GM12878 (cell line): ENCODE data around the gene MAPK1IP1L. TPM values are rescaled to one million over a fixed set of nuclear protein-coding genes. Genes with fewer than 3 reads are reported as not detected.

ENCODE experiments used
- ATAC-seq: fragments of 200-7000 bp; cut with Tn5 transposase; 3 replicates; pipeline ENCODE4 v1.9.1; 2020; ENCODE audit warnings: mild to moderate bottlenecking, moderate library complexity
- BruUV-seq: library from RNA; stranded (reverse); fragments of 400-500 nt; replicated peaks from 2 replicates; lab custom pipeline; 2021; lab: Mats Ljungman, UMichigan
- CTCF ChIA-PET: fragments of 300-600 bp; sonication (Branson Sonifier 250); formaldehyde crosslinking; extraction: SDS; loops from one replicate; lab custom pipeline; 2021; ENCODE audit warnings: inconsistent platforms; lab: Yijun Ruan, JAX
- POLR2A ChIA-PET: fragments of 350-600 bp; formaldehyde crosslinking; extraction: SDS; loops from one replicate; lab custom pipeline; 2021; ENCODE audit warnings: inconsistent platforms; lab: Charles Lee
- RAD21 ChIA-PET: fragments of 300-600 bp; sonication (Branson Sonifier 250); formaldehyde crosslinking; loops from one replicate; lab custom pipeline; 2023; ENCODE audit warnings: antibody characterized with exemption; ENCODE audit not compliant: unreplicated experiment; lab: Charles Lee
- SMC1A ChIA-PET: fragments of 300-600 bp; sonication (Branson Sonifier 250); formaldehyde crosslinking; loops from one replicate; lab custom pipeline; 2023; ENCODE audit not compliant: unreplicated experiment, uncharacterized antibody; lab: Charles Lee
- DNase-seq: peaks from one replicate; pipeline ENCODE4 v3.0.0-alpha.2; 2011; ENCODE audit warnings: low read depth, low spot score
- FAIRE-seq: peaks from 3 replicates; lab custom pipeline; 2011; peaks lifted over from hg19 to GRCh38; lab: Jason Lieb, UNC
- H2AFZ ChIP-seq: 2 replicates; pipeline ENCODE4 v1.6.0; 2011; ENCODE audit warnings: low read depth, low read length, control low read depth; ENCODE audit not compliant: control insufficient read depth
- H3K27ac ChIP-seq: 2 replicates; pipeline ENCODE4 v1.5.1; 2011; ENCODE audit warnings: control low read depth; ENCODE audit not compliant: control insufficient read depth, insufficient read depth
- H3K27me3 ChIP-seq, 2 experiments: replicated peaks in 1 of 2; 2 replicates each; pipeline versions ENCODE4 v1.6.0 to v1.6.1; 2011; ENCODE audit warnings: low read length in 1 of 2; ENCODE audit not compliant: control insufficient read depth in 2 of 2, insufficient read depth in 2 of 2
- H3K36me3 ChIP-seq, 2 experiments: 2 replicates each; pipeline ENCODE4 v1.5.1; 2011; ENCODE audit warnings: low read length in 1 of 2; ENCODE audit not compliant: control insufficient read depth in 2 of 2, insufficient read depth in 2 of 2
- H3K4me1 ChIP-seq: 2 replicates; pipeline ENCODE4 v1.6.1; 2011; ENCODE audit warnings: mild to moderate bottlenecking, low read length, moderate library complexity, mixed read lengths; ENCODE audit not compliant: control insufficient read depth, insufficient read depth
- H3K4me2 ChIP-seq: 2 replicates; pipeline ENCODE4 v1.6.0; 2011; ENCODE audit warnings: control low read depth; ENCODE audit not compliant: control insufficient read depth, insufficient read depth
- H3K4me3 ChIP-seq: fragments of 200-600 bp; sonication (generic); 2 replicates; pipeline ENCODE4 v1.5.1; 2016
- H3K79me2 ChIP-seq: 2 replicates; pipeline ENCODE4 v1.6.0; 2011; ENCODE audit warnings: low read length; ENCODE audit not compliant: control insufficient read depth, insufficient read depth
- H3K9ac ChIP-seq: 2 replicates; pipeline ENCODE4 v1.8.0; 2011; ENCODE audit warnings: low read length, control low read depth, mixed read lengths; ENCODE audit not compliant: control insufficient read depth, insufficient read depth
- H3K9me3 ChIP-seq: replicated peaks from 3 replicates; pipeline ENCODE4 v1.5.1; 2011; ENCODE audit warnings: mild to moderate bottlenecking, low read length; ENCODE audit not compliant: control insufficient read depth, insufficient read depth
- H4K20me1 ChIP-seq: 2 replicates; pipeline ENCODE4 v1.6.0; 2011; ENCODE audit not compliant: control insufficient read depth, insufficient read depth
- IRF4 ChIP-seq: IDR thresholded peaks from 2 replicates; pipeline ENCODE4 v1.6.1; 2011; ENCODE audit warnings: low read depth, low read length
- KAT2A ChIP-seq: conservative IDR thresholded peaks from 2 replicates; pipeline ENCODE4 v1.6.1; 2011; ENCODE audit warnings: low read depth, low read length; ENCODE audit not compliant: control insufficient read depth
- RUNX3 ChIP-seq: IDR thresholded peaks from 2 replicates; pipeline ENCODE4 v1.6.1; 2012; ENCODE audit warnings: low read length, inconsistent platforms
- STAT1 ChIP-seq: fragments of 450-650 bp; conservative IDR thresholded peaks from 2 replicates; pipeline ENCODE4 v1.6.1; 2014; ENCODE audit warnings: antibody characterized with exemption, mild to moderate bottlenecking
- WGBS: methylation state at CpG from one replicate; pipeline ENCODE4 v1.1.6; 2016; ENCODE audit warnings: low lambda C conversion rate; ENCODE audit not compliant: insufficient replicate concordance, insufficient coverage; ENCODE audit errors: missing lambda C conversion rate; 5-methylcytosine and 5-hydroxymethylcytosine counted together
- in situ Hi-C: fragments of 300-500 bp; cut with MboI; formaldehyde crosslinking; loops from 9 replicates; pipeline ENCODE4 v1.14.3; 2018; ENCODE audit warnings: mixed read lengths
- intact Hi-C: fragments of 100-400 bp; cut with micrococcal nuclease; formaldehyde crosslinking; loops from one replicate; pipeline ENCODE4 v1.14.2; 2022; ENCODE audit not compliant: unreplicated experiment
- polyA plus RNA-seq, 11 experiments: library from polyadenylated mRNA; depleted of rRNA in 4 of 11; unstranded in 6 of 11; stranded (reverse) in 5 of 11; fragments of >200 nt; fragmentation: Nextera tagmentation in 4 of 11; fragmentation: Illumina TruSeq in 1 of 11; extraction: Ambion mirVana in 4 of 11; extraction: Trizol in 1 of 11; gene quantifications; 1 replicate in 1 of 11; 2 replicates in 10 of 11; pipeline versions ENCODE4 v1.2.1 to v1.2.3, GENCODE V29; 2011 to 2016; ENCODE audit warnings: inconsistent platforms in 2 of 11, missing spikeins in 2 of 11, low read depth in 1 of 11
- total RNA-seq, 4 experiments: library from RNA; depleted of rRNA in 3 of 4; stranded (reverse); fragments of >200 nt in 3 of 4; fragmentation: Illumina TruSeq in 1 of 4; extraction: Trizol in 1 of 4; gene quantifications; 2 replicates each; pipeline versions ENCODE4 v1.2.1 to v1.2.3, GENCODE V29; 2013 to 2021
- TF ChIP-seq, protein P1 (sequence below): fragments of 450-650 bp; IDR thresholded peaks from 2 replicates; pipeline ENCODE4 v1.6.1; 2017; ENCODE audit warnings: mild to moderate bottlenecking, moderate library complexity

Gene MAPK1IP1L
- total and polyA plus RNA-seq, 10 of the 15 experiments (the other 5 are each of a cell fraction or from before 2014, with no cell fraction given), result 44.6 to 117 (median 73.0) TPM

DNA sequence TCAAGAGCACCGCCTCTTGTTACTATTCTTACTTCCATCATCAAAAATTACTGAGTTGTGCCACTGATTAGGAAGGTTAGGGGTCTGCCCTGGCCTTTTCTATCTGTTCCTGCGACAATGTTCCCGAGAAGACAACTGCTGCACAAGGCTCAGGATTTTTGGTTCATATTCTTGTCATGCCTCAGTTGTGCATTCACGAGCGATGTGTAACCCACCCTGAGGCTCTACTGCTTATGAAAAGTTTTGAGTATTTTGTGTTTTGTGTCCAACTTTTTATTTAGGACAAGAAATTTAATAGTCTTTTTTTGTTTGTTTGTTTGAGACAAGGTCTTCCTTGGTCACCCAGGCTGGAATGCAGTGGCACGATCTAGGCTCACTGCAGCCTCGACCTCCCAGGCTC lies 54.5 kb downstream of the MAPK1IP1L start:
- H3K4me3 ChIP-seq, result no peak overlapping the region
- BruUV-seq, result no TSS peak
- H3K27ac ChIP-seq, result no peak overlapping the region
- no peaks in the 10 kb centered on the region for H4K20me1 ChIP-seq
- H3K4me1 ChIP-seq, result peaks cover 37% of the 10 kb centered on the region
- POLR2A ChIA-PET, result no interaction called here
- ATAC-seq, result no peak
- H3K36me3 ChIP-seq, result no peaks in the 10 kb centered on the region
- WGBS, result 99% methylated on average over 7 of the region's 7 CpGs
- no peak for FAIRE-seq
- peaks cover 6% of the 10 kb centered on the region; the same call in 2 of the 3 replicates for H3K9me3 ChIP-seq
- no peak overlapping the region for H3K4me2 ChIP-seq
- in situ Hi-C loops (no loop called here), intact Hi-C loops (loop anchor here (10.0 kb wide), 1 partner anchor 169 kb away; the partner anchor contains the start of gene FBXO34)
- H2AFZ ChIP-seq, result no peak overlapping the region
- H3K27me3 ChIP-seq, result no peaks in the 10 kb centered on the region
- no peak for DNase-seq
- SMC1A ChIA-PET, result interaction anchor here (1.0 to 1.1 kb wide), 2 partner anchors 11 to 52 kb away, joined by 3 read pairs; no protein-coding TSS in a partner anchor
- TF ChIP-seq STAT1 (no peak), IRF4 (no peak)
- no peaks in the 10 kb centered on the region for H3K79me2 ChIP-seq
- RAD21 ChIA-PET, result interaction anchor here (0.9 kb wide), 1 partner anchor 17 kb away, joined by 5 read pairs; no protein-coding TSS in a partner anchor
- CTCF ChIA-PET, result interaction anchor here (1.5 kb wide), 1 partner anchor 19 kb away, joined by 3 read pairs; no protein-coding TSS in a partner anchor
- no peak overlapping the region for H3K9ac ChIP-seq

DNA sequence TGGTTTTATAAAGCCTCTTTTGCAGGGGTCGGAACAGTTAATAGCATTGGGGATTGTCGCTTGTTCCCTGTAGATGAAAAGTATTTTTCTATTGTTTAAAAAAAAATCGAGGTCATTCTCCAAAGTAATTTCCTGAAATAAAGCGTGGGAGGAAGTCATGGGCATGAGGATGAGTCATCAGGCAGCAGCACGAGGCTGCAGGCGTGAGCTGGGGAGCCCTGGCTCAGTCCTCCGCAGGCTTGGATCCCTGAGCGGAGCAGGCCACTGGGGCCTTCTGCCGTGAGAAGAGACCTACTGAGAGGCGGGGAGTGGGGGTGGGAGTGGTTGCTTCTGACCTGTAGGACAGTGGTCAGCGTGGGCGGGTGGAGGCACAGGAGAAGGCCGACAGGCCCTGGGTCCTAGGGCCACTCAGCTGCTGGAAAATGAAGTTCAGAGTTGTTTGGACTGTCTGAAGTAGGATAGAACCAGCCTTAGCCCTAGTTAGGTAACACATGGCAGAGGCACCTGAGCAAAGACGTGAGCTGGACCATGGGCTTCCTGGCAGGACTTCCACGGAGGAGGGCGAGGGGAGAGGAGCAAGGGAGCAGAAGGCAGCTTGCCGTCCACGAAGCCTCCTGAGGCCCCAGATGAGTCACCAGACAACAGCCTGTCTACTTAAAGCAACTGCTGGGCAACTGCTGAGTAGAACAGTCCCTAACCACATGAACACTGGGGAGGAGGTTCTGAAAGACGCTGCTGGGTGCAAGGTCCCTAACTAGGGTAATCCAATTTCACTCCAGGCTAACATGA lies 56.5 kb downstream of the MAPK1IP1L start:
- no peak overlapping the region for H3K27ac ChIP-seq
- no peak for FAIRE-seq
- TF ChIP-seq, protein P1, sequence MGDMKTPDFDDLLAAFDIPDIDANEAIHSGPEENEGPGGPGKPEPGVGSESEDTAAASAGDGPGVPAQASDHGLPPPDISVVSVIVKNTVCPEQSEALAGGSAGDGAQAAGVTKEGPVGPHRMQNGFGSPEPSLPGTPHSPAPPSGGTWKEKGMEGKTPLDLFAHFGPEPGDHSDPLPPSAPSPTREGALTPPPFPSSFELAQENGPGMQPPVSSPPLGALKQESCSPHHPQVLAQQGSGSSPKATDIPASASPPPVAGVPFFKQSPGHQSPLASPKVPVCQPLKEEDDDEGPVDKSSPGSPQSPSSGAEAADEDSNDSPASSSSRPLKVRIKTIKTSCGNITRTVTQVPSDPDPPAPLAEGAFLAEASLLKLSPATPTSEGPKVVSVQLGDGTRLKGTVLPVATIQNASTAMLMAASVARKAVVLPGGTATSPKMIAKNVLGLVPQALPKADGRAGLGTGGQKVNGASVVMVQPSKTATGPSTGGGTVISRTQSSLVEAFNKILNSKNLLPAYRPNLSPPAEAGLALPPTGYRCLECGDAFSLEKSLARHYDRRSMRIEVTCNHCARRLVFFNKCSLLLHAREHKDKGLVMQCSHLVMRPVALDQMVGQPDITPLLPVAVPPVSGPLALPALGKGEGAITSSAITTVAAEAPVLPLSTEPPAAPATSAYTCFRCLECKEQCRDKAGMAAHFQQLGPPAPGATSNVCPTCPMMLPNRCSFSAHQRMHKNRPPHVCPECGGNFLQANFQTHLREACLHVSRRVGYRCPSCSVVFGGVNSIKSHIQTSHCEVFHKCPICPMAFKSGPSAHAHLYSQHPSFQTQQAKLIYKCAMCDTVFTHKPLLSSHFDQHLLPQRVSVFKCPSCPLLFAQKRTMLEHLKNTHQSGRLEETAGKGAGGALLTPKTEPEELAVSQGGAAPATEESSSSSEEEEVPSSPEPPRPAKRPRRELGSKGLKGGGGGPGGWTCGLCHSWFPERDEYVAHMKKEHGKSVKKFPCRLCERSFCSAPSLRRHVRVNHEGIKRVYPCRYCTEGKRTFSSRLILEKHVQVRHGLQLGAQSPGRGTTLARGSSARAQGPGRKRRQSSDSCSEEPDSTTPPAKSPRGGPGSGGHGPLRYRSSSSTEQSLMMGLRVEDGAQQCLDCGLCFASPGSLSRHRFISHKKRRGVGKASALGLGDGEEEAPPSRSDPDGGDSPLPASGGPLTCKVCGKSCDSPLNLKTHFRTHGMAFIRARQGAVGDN, result no peak
- TF ChIP-seq KAT2A (no peak), RUNX3 (peak; percentile 46)

More for the DNA sequence above, 56.5 kb downstream of the MAPK1IP1L start:
- peak; percentile 85 for ATAC-seq
- in situ Hi-C loops (no loop called here), intact Hi-C loops (loop anchor here (10.0 kb wide), 1 partner anchor 167 kb away; the partner anchor contains the start of gene FBXO34)
- Histone ChIP-seq H3K4me3 (no peak overlapping the region), H3K4me1 (peaks cover 25% of the 10 kb centered on the region), H2AFZ (peak overlapping the region; percentile 58), H3K79me2 (no peaks in the 10 kb centered on the region), H3K4me2 (peak overlapping the region; percentile 34; the same call in 1 of the 2 replicates), H3K27me3 (no peaks in the 10 kb centered on the region), H3K9ac (no peak overlapping the region), H3K36me3 (no peaks in the 10 kb centered on the region), H4K20me1 (no peaks in the 10 kb centered on the region), H3K9me3 (peaks cover 6% of the 10 kb centered on the region; the same call in 2 of the 3 replicates)
- DNase-seq, result no peak
- SMC1A ChIA-PET, result interaction anchor here (1.0 to 2.0 kb wide), 4 partner anchors 10 to 53 kb away, joined by 3 to 8 read pairs (median 4); no protein-coding TSS in a partner anchor
- BruUV-seq, result no TSS peak
- CTCF ChIA-PET, result interaction anchor here (0.8 to 1.2 kb wide), 4 partner anchors 10 to 105 kb away, joined by 3 to 6 read pairs (median 3); partner anchors contain the start of gene MAPK1IP1L
- 38% methylated on average over 18 of the region's 19 CpGs for WGBS
- RAD21 ChIA-PET, result interaction anchor here (1.1 kb wide), 1 partner anchor 8 kb away, joined by 4 read pairs; no protein-coding TSS in a partner anchor
- POLR2A ChIA-PET, result interaction anchor here (0.7 to 1.3 kb wide), 2 partner anchors 9 to 539 kb away, joined by 4 read pairs; no protein-coding TSS in a partner anchor
